Amniotic stem cell (primary cell): Measurements from ENCODE around the gene ERGIC1.

Experiments
- DNase-seq: peaks from one replicate; lab custom pipeline; 2025; lab: John Stamatoyannopoulos, UW

The ERGIC1 gene

GRCh38 chr5:172866378-172866777 is 32.3 kb downstream of the ERGIC1 start:
- no peak for DNase-seq

GRCh38 chr5:172866802-172867748 is 33.0 kb downstream of the ERGIC1 start:
- no peak for DNase-seq

- DNase-seq: no peak
Measured at GRCh38 chr5:172867761-172868435, 33.8 kb downstream of the ERGIC1 start.

GRCh38 chr5:172868436-172868923 is 34.4 kb downstream of the ERGIC1 start:
- DNase-seq: no peak

- DNase-seq: peak; percentile 84
Measured at GRCh38 chr5:172868924-172869591, 35.0 kb downstream of the ERGIC1 start.

GRCh38 chr5:172869691-172870090 is 35.6 kb downstream of the ERGIC1 start:
- no peak for DNase-seq

- DNase-seq: peak; percentile 87
Measured at GRCh38 chr5:172870291-172870714, 36.3 kb downstream of the ERGIC1 start.

- no peak for DNase-seq
Measured at GRCh38 chr5:172870715-172871461, 36.8 kb downstream of the ERGIC1 start.

- DNase-seq: no peak
Measured at GRCh38 chr5:172871536-172871935, 37.5 kb downstream of the ERGIC1 start.

- no peak for DNase-seq
Measured at GRCh38 chr5:172871982-172872381, 37.9 kb downstream of the ERGIC1 start.

GRCh38 chr5:172872997-172873491 is 39.0 kb downstream of the ERGIC1 start:
- DNase-seq: no peak

- no peak for DNase-seq
Measured at GRCh38 chr5:172873513-172873912, 39.5 kb downstream of the ERGIC1 start.

GRCh38 chr5:172874647-172875504 is 40.8 kb downstream of the ERGIC1 start:
- DNase-seq: no peak

- DNase-seq: no peak
Measured at GRCh38 chr5:172875505-172876279, 41.6 kb downstream of the ERGIC1 start.

- DNase-seq: no peak
Measured at GRCh38 chr5:172876578-172876977, 42.5 kb downstream of the ERGIC1 start.

- no peak for DNase-seq
Measured at GRCh38 chr5:172877466-172878260, 43.6 kb downstream of the ERGIC1 start.

- DNase-seq: no peak
Measured at GRCh38 chr5:172878585-172878932, 44.5 kb downstream of the ERGIC1 start.

GRCh38 chr5:172878933-172879752 is 45.1 kb downstream of the ERGIC1 start:
- no peak for DNase-seq
